GM10266 (cell line): ENCODE results near the gene ZFAND6.

ENCODE experiments used
- DNase-seq: peaks from one replicate; pipeline ENCODE4 v3.0.0; 2012; ENCODE audit errors: extremely low spot score
- TF ChIP-seq, protein P1 (sequence below): IDR thresholded peaks from 2 replicates; pipeline ENCODE4 v1.5.1; 2012; ENCODE audit warnings: mild to moderate bottlenecking, low read depth; ENCODE audit not compliant: control insufficient read depth, insufficient read depth; ENCODE audit errors: missing control alignments

Gene ZFAND6

GRCh38 chr15:80162059-80162554 lies 102.6 kb downstream of the ZFAND6 start:
- TF ChIP-seq, protein P1, sequence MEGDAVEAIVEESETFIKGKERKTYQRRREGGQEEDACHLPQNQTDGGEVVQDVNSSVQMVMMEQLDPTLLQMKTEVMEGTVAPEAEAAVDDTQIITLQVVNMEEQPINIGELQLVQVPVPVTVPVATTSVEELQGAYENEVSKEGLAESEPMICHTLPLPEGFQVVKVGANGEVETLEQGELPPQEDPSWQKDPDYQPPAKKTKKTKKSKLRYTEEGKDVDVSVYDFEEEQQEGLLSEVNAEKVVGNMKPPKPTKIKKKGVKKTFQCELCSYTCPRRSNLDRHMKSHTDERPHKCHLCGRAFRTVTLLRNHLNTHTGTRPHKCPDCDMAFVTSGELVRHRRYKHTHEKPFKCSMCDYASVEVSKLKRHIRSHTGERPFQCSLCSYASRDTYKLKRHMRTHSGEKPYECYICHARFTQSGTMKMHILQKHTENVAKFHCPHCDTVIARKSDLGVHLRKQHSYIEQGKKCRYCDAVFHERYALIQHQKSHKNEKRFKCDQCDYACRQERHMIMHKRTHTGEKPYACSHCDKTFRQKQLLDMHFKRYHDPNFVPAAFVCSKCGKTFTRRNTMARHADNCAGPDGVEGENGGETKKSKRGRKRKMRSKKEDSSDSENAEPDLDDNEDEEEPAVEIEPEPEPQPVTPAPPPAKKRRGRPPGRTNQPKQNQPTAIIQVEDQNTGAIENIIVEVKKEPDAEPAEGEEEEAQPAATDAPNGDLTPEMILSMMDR, result no peak
- DNase-seq, result no peak

GRCh38 chr15:80163217-80163616 lies 103.7 kb downstream of the ZFAND6 start:
- no peak for DNase-seq

GRCh38 chr15:80163897-80164296 lies 104.4 kb downstream of the ZFAND6 start:
- TF ChIP-seq, protein P1, result no peak
- DNase-seq, result no peak

More at GRCh38 chr15:80163217-80163616, 103.7 kb downstream of the ZFAND6 start:
- TF ChIP-seq, protein P1, result no peak

DNA sequence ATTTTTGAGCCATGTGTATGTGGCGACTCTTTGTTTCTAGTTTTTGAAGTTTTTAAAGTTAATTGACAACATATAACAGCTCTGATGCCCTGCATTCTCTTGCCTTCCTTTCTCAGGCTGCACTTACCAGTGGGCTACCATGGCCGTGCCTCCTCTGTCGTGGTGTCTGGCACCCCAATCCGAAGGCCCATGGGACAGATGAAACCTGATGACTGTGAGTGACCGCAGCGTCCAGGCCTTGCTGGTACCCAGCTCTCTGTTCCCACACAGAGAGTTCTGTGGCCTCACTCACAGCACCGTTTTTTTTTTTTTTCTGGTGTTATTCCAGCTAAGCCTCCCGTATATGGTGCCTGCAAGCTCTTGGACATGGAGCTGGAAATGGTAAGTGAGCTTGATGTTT lies 108.5 kb downstream of the ZFAND6 start:
- DNase-seq, result no peak
- TF ChIP-seq, protein P1, result no peak

- TF ChIP-seq, protein P1, result no peak
These were observed 108.9 kb downstream of the ZFAND6 start for GRCh38 chr15:80168421-80168820.

GRCh38 chr15:80169768-80170357 lies 110.4 kb downstream of the ZFAND6 start:
- TF ChIP-seq, protein P1, result no peak
- DNase-seq, result no peak

More at GRCh38 chr15:80168421-80168820, 108.9 kb downstream of the ZFAND6 start:
- no peak for DNase-seq

DNA sequence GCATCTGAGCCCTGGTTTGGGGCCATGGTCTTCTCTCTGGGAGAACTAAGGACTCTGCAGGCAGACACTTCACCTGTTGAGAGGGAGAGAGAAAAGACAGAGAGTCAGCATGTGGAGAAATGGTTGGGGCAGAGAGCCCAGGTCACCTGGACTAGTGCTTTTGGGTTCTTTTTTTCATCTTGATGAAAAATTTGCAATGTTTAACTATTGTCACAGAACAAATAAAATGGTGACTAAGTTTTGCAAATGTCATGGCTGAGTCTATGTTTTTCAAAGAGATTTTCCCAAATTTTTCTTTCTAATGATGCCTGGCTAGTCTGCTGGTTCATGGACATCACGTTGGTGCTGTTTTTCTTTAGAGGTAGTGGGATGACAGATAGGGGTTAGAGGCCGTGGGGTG lies 111.1 kb downstream of the ZFAND6 start:
- DNase-seq, result no peak
- TF ChIP-seq, protein P1, result no peak
